LNCaP clone FGC (cell line): ENCODE data around the gene IL16.

ENCODE experiments used
- DNase-seq: peaks from one replicate; pipeline ENCODE4 v3.0.0-alpha.2; 2011; ENCODE audit warnings: low read depth
- H3K4me3 ChIP-seq: 2 replicates; pipeline ENCODE4 v1.5.1; 2011; ENCODE audit warnings: mild to moderate bottlenecking, low read depth, low read length, control low read depth
- TF ChIP-seq, protein P1 (sequence below): IDR thresholded peaks from 2 replicates; pipeline ENCODE4 v1.5.1; 2012; ENCODE audit warnings: mild to moderate bottlenecking; ENCODE audit not compliant: control insufficient read depth, insufficient read depth; ENCODE audit errors: extremely low read depth

The IL16 gene

DNA sequence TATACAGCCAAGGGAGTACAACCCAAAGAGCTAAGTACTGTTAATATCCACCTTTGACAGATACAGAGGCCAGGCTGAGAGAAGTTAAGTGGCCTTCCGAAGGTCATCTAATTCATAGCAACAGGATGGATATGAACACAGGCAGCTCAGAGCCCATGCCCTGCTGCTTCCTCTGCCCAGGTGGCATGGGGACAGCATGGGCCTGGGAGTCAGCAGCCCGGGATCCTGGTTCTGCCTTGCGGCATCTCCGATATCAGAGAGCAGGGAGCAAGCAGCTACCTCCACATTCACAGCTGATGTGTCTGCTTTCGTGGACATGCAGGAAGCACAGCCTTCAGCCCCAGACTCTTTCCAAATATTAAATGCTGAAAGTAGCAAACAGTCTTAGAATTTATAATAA, 71.7 kb downstream of the IL16 start:
- DNase-seq: no peak
- TF ChIP-seq, protein P1, sequence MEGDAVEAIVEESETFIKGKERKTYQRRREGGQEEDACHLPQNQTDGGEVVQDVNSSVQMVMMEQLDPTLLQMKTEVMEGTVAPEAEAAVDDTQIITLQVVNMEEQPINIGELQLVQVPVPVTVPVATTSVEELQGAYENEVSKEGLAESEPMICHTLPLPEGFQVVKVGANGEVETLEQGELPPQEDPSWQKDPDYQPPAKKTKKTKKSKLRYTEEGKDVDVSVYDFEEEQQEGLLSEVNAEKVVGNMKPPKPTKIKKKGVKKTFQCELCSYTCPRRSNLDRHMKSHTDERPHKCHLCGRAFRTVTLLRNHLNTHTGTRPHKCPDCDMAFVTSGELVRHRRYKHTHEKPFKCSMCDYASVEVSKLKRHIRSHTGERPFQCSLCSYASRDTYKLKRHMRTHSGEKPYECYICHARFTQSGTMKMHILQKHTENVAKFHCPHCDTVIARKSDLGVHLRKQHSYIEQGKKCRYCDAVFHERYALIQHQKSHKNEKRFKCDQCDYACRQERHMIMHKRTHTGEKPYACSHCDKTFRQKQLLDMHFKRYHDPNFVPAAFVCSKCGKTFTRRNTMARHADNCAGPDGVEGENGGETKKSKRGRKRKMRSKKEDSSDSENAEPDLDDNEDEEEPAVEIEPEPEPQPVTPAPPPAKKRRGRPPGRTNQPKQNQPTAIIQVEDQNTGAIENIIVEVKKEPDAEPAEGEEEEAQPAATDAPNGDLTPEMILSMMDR: no peak
- H3K4me3 ChIP-seq: no peak overlapping the region

DNA sequence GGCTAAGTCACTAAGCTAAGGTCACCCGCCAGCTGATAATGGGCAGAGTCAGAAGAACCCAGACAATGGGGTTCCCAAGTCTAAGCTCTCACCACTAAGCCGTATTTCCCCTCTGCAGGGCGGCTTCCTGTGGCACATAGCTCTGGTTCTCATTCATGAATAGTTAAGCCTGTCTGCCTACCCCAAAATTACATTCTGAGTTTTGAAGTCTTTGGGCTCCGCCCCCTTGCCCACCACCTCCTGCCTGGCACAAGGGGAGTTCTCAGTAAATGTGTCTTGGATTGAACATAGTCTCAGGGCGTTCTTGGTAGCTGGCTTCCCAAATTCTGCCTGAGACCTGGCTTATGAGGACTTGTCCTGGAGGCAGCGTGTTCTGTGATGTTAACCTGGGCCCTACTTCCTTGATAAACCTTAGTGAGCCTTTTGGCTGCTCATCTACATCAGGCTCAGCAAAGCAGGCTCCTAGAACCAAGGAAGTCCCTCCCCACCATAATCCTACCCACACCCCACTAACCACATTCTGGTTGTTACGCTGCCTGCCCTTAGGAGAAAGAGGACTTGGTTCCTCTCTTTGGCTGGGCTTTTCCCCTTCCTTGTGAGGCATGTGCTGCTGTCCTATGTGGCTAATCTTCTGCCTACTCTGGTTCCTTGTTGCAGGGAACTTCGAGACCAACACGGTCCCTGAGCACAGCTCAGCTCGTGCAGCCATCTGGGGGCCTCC, 72.4 kb downstream of the IL16 start:
- no peak for DNase-seq
- no peak overlapping the region for H3K4me3 ChIP-seq
- TF ChIP-seq, protein P1: no peak

DNA sequence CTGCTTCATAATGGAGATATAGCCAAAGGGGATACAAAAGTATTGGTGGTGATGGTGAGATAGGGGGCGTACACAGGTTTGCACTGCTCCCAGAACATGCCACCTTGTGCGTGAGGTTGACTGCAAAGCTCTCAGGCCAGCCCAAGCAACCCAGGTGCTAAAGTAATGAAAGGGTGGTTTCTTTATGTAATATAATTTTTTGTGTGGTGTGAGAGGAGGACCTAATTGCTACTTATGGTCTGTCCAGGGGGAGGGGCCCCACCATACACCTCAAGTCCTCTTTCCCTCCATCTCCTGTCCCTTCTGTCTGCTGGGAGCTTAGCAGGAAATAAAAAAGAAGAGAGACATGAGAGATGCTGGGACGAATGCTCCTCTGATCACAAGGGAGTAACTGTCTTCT, 73.5 kb downstream of the IL16 start:
- TF ChIP-seq, protein P1: no peak
- H3K4me3 ChIP-seq: no peak overlapping the region
- DNase-seq: no peak

DNA sequence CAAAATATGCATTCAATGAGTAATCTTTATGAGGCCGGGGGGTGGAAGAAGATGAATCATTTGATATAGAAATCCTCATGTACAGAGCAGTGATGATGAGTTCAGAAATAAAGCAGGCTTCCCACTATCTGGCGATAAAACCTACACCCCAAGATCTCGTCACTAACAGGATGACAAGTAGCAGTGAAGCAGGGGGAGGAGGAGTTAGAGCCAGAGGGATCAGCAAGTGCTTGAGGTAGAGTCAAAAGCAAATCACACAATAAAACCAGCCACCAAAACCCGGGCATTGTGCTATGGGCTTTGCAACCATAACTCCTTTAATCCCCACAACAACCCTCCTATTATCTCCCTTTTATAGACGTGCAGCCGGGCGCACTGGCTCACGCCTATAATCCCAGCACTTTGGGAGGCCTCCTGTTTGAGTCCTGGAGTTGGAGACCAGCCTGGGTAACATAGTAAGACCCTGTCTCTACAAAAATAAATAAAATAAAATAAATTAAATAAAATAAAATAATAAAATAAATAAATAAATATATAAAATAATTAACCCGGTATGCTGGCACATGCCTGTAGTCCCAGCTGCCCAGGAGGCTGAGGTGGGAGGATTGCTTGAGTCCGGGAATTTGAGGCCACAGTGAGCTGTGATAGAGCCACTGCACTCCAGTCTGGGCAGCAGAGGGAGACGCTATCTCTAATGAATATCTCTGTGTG, 74.3 kb downstream of the IL16 start:
- DNase-seq: no peak
- TF ChIP-seq, protein P1: no peak

DNA sequence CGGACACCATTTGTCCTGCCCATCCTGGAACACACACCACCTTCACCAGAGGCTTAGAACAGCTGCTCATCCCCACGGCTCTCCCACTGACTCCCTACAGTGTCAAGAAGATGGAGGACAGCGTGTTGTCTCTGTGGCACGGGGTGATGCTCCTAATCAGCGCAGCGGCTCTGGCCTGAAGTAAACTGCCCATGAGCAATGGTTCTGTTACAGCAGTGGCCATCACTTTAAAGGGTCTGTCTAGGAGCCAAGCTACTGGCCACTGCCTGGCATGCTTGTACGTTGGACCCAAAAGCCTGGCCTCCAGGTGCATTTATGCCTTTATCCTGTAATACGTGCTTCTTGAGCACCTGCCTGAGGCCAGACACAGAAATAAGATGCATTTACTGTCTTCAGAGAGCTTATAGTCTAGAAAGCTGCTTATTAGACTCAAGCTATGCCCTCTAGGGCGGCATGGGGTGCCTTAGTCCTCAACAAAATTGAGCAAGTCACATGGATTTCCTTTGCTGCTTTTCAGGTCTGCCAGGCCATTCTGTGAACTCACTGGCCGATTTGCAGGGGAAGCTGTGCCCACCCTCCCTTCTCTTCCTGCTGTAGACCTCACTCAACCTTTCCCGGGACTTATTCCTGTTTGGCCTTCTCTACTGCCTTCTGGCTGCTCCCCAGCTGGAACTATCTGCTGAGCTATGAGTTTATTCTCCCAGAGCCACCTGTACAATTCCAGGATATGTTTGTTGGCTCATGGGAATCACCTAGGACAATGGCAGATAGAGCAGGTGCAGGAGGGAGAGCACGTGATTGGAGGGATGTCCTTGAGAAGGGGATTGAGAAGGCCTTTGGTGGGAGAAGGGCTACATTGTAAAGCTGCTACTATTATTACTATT, 75.3 kb downstream of the IL16 start:
- no peak for DNase-seq
- TF ChIP-seq, protein P1: no peak
- no peak overlapping the region for H3K4me3 ChIP-seq

More for the DNA sequence above, 74.3 kb downstream of the IL16 start:
- H3K4me3 ChIP-seq: no peak overlapping the region

DNA sequence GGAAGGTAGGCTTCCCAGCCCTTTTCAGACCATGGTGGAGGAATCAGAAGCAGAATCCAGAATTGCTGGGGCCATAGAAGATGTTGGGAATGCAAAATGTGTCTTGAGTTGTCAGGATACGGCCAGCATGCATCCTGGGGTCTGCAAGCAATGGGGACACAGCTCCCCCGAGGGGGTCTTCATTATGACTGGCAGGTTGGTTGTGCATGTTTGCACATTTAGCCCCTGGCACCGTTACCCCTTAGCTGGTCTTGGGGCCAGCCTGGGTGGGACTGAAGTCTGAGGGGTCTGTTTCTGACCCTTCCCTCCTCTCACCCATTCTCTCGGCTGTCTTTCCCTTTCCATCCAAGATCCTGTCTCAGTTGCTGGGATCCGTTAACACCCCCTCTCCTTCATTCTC, 76.5 kb downstream of the IL16 start:
- TF ChIP-seq, protein P1: no peak
- DNase-seq: no peak
- no peak overlapping the region for H3K4me3 ChIP-seq
